K562 (cell line): ENCODE measurements around the gene DNAAF1.

Experiments
- DACH1 ChIP-seq: fragments of 450-650 bp; IDR thresholded peaks from 2 replicates; pipeline ENCODE4 v1.6.1; 2018; ENCODE audit not compliant: partially characterized antibody
- FOS ChIP-seq: IDR thresholded peaks from 3 replicates; pipeline ENCODE4 v1.6.1; 2011; ENCODE audit not compliant: insufficient read length; ENCODE audit errors: extremely low read depth
- HMGN3 ChIP-seq: IDR thresholded peaks from 2 replicates; pipeline ENCODE4 v1.6.1; 2011; ENCODE audit warnings: borderline replicate concordance, low read depth, mild to moderate bottlenecking, mixed read lengths, low read length; ENCODE audit not compliant: insufficient read length; ENCODE audit errors: extremely low read depth
- MAFF ChIP-seq: IDR thresholded peaks from 2 replicates; pipeline ENCODE4 v1.6.1; 2012; ENCODE audit warnings: low read length, improper control_type of control experiment
- MED1 ChIP-seq: sonication (generic); formaldehyde crosslinking; IDR thresholded peaks from 2 replicates; pipeline ENCODE4 v1.8.1; 2023; ENCODE audit warnings: missing genetic modification reagents, borderline replicate concordance
- SMC3 ChIP-seq: conservative IDR thresholded peaks from 2 replicates; pipeline ENCODE4 v1.6.1; 2011; ENCODE audit warnings: low read depth, low read length, improper control_type of control experiment; ENCODE audit not compliant: insufficient read depth
- ZBTB8A ChIP-seq: fragments of 450-650 bp; IDR thresholded peaks from 2 replicates; pipeline ENCODE4 v1.6.1; 2018; ENCODE audit warnings: mild to moderate bottlenecking, moderate library complexity; ENCODE audit not compliant: partially characterized antibody
- ZFX ChIP-seq: sonication (generic); formaldehyde crosslinking; IDR thresholded peaks from 2 replicates; pipeline ENCODE4 v1.8.0; 2022; ENCODE audit warnings: mild to moderate bottlenecking, missing genetic modification reagents, moderate library complexity
- TF ChIP-seq, protein P1 (sequence below): fragments of 450-650 bp; IDR thresholded peaks from 2 replicates; pipeline ENCODE4 v1.6.1; 2016; ENCODE audit warnings: antibody characterized with exemption
- TF ChIP-seq, protein P2 (sequence below): sonication (generic); formaldehyde crosslinking; IDR thresholded peaks from 2 replicates; pipeline ENCODE4 v1.9.0; 2022; ENCODE audit warnings: mild to moderate bottlenecking, missing genetic modification reagents
- TF ChIP-seq, protein P3 (sequence below), 2 experiments: fragments of 450-650 bp; formaldehyde crosslinking in 1 of 2; IDR thresholded peaks; 2 replicates each; pipeline versions ENCODE4 v1.4.0 to v1.6.1; 2014 to 2020; ENCODE audit warnings: mild to moderate bottlenecking in 2 of 2, borderline replicate concordance in 1 of 2, low read depth in 1 of 2
- TF ChIP-seq, protein P4 (sequence below), 3 experiments: IDR thresholded peaks in 2 of 3; conservative IDR thresholded peaks in 1 of 3; 2 replicates each; pipeline ENCODE4 v1.5.1; 2011 to 2012; ENCODE audit warnings: low read length in 3 of 3, mild to moderate bottlenecking in 3 of 3, control low read depth in 2 of 3, improper control_type of control experiment in 1 of 3, inconsistent platforms in 1 of 3, low read depth in 1 of 3, mixed read lengths in 1 of 3, moderate library complexity in 1 of 3; ENCODE audit not compliant: insufficient read depth in 2 of 3

DNA sequence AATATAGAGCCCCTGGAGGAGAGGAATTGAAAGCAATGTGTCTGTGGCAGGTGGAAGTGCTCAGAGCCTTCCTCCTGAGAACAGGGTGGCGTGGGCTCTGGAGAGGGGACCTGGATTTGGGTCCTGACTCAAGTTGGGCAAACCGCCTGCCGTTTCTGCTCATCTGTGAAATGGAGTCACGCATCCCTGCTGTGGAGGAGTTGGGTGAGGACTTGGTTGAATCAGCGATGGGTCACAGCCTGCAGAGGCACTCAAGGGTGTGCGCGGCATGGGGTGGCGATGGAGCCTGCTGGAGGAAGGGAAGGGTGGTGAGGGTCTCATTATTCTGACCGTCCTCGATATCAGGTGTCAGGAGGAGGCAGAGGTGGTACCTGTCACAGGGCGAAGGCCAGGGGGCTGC lies 48.9 kb downstream of the DNAAF1 start:
- TF ChIP-seq, protein P1, sequence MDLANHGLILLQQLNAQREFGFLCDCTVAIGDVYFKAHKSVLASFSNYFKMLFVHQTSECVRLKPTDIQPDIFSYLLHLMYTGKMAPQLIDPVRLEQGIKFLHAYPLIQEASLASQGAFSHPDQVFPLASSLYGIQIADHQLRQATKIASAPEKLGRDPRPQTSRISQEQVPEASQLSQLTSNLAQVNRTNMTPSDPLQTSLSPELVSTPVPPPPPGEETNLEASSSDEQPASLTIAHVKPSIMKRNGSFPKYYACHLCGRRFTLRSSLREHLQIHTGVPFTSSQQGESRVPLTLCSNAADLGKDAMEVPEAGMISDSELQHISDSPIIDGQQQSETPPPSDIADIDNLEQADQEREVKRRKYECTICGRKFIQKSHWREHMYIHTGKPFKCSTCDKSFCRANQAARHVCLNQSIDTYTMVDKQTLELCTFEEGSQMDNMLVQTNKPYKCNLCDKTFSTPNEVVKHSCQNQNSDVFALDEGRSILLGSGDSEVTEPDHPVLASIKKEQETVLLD = no peak
- TF ChIP-seq ZBTB8A (no peak), MED1 (CRISPR knock-in tag) (no peak), MAFF (no peak), SMC3 (no peak), DACH1 (no peak), HMGN3 (no peak), ZFX (CRISPR knock-in tag) (no peak), FOS (no peak)
- TF ChIP-seq, protein P2, sequence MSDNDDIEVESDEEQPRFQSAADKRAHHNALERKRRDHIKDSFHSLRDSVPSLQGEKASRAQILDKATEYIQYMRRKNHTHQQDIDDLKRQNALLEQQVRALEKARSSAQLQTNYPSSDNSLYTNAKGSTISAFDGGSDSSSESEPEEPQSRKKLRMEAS (CRISPR knock-in tag) = no peak
- TF ChIP-seq, protein P3, sequence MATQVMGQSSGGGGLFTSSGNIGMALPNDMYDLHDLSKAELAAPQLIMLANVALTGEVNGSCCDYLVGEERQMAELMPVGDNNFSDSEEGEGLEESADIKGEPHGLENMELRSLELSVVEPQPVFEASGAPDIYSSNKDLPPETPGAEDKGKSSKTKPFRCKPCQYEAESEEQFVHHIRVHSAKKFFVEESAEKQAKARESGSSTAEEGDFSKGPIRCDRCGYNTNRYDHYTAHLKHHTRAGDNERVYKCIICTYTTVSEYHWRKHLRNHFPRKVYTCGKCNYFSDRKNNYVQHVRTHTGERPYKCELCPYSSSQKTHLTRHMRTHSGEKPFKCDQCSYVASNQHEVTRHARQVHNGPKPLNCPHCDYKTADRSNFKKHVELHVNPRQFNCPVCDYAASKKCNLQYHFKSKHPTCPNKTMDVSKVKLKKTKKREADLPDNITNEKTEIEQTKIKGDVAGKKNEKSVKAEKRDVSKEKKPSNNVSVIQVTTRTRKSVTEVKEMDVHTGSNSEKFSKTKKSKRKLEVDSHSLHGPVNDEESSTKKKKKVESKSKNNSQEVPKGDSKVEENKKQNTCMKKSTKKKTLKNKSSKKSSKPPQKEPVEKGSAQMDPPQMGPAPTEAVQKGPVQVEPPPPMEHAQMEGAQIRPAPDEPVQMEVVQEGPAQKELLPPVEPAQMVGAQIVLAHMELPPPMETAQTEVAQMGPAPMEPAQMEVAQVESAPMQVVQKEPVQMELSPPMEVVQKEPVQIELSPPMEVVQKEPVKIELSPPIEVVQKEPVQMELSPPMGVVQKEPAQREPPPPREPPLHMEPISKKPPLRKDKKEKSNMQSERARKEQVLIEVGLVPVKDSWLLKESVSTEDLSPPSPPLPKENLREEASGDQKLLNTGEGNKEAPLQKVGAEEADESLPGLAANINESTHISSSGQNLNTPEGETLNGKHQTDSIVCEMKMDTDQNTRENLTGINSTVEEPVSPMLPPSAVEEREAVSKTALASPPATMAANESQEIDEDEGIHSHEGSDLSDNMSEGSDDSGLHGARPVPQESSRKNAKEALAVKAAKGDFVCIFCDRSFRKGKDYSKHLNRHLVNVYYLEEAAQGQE (IDR thresholded peaks at IDR 0.05; ENCODE audit: borderline replicate concordance) = no peak
- TF ChIP-seq, protein P3 (CRISPR knock-in tag; IDR thresholded peaks at IDR 0.05; ENCODE audit: low read depth) = no peak
- TF ChIP-seq, protein P4, sequence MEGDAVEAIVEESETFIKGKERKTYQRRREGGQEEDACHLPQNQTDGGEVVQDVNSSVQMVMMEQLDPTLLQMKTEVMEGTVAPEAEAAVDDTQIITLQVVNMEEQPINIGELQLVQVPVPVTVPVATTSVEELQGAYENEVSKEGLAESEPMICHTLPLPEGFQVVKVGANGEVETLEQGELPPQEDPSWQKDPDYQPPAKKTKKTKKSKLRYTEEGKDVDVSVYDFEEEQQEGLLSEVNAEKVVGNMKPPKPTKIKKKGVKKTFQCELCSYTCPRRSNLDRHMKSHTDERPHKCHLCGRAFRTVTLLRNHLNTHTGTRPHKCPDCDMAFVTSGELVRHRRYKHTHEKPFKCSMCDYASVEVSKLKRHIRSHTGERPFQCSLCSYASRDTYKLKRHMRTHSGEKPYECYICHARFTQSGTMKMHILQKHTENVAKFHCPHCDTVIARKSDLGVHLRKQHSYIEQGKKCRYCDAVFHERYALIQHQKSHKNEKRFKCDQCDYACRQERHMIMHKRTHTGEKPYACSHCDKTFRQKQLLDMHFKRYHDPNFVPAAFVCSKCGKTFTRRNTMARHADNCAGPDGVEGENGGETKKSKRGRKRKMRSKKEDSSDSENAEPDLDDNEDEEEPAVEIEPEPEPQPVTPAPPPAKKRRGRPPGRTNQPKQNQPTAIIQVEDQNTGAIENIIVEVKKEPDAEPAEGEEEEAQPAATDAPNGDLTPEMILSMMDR (IDR thresholded peaks at IDR 0.05 in 2 of 3, conservative IDR thresholded peaks at IDR 0.05 in 1 of 3; ENCODE audit: insufficient read depth in 2 of 3, low read depth in 1 of 3, low read length in 3 of 3) = no peak
